Measurements from ENCODE around the gene ARAP1.
"Not testable (repeated sequence)": the region's sequence is repeated elsewhere in the genome, so short reads cannot be mapped to it uniquely, and the experiment has no call there.

Gene ARAP1

DNA sequence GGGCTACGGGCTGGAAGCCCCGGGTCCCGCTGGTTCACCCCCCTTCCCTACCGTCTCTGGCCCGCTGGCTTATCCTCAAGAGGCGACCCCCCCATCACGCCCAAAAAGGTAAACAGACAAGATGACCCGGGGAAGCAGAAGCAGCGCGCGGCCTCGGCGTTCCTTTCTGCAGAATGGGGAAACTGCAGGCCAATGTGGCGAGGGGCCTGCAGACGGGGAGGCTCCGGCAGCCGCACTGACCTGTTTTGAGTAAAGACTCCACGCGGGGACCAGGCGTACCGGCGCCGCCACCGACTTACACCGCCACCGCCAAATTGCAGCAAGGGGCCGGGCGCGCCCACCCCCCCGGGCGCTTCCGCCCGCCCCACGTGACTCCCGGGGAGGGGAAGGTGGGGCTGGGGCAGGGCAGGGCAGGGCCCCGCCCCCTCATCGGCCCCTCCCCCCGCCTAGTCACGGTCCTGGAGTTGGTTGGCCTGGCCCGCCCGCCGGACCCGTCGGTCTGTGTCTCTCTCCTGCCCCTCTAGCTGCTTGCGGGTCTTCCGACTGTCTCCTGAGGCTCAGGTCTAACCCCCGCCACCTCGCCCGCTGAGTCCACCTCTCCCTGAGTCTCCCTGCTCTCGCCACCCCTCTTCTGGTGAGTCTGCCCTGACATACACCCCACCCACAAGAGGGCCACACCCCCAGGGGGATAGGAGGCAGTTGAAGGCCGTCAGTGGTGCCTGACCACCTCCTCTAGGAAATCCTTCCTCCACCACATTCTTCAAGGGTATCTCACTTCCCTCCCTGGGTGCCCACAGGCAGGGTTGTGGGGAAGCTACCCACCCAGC is at the start of gene ARAP1:
Gene ARAP1 (minus strand): TSS at position 321 of the 827 bp plus-strand sequence. CDS start 25,280 bp downstream, outside the sequence.
- DNase-seq (ENCODE audit: low read depth in 2 of 2), result peak; percentile 54

DNA sequence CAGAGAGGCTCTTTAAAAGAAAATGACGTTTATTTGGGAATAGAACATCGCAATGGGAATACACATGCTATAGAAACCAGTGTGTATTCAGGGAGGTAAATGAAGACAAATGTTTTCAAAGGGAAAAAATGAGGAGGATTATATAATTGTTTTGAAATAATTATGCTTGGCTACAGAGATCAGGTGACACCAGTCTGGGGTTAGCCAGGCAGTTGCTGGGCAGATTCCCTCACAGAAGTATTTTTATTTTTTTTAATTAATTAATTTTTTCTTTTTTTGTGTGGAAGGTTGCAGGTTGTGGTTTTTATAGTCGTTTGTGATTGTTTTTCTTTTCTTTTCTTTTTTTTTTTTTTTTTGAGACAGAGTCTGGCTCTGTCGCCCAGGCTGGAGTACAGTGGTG is 47.2 kb upstream of the ARAP1 start:
- DNase-seq (ENCODE audit: low read depth in 2 of 2), result no peak

DNA sequence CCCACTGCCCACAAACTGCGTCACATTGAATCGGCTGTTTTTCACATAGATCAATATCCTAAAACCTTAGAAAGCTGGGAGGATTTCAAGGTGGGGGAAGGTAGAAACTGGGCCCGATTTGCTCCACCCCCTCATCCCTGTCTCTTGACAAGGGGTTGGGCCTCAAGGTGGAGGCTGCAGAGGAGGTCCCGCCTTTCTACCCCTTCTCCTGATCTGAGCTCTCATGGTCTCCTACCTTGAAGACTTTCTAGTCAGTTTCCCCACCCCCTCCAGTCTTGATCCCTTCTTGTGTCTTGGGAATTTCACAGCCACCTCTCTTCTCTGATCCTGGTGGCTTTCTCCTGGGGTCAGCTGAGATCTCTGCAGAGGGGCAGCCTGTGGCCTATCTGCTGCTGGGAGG is 46.2 kb upstream of the ARAP1 start:
- no peak for DNase-seq (ENCODE audit: low read depth in 2 of 2)

DNA sequence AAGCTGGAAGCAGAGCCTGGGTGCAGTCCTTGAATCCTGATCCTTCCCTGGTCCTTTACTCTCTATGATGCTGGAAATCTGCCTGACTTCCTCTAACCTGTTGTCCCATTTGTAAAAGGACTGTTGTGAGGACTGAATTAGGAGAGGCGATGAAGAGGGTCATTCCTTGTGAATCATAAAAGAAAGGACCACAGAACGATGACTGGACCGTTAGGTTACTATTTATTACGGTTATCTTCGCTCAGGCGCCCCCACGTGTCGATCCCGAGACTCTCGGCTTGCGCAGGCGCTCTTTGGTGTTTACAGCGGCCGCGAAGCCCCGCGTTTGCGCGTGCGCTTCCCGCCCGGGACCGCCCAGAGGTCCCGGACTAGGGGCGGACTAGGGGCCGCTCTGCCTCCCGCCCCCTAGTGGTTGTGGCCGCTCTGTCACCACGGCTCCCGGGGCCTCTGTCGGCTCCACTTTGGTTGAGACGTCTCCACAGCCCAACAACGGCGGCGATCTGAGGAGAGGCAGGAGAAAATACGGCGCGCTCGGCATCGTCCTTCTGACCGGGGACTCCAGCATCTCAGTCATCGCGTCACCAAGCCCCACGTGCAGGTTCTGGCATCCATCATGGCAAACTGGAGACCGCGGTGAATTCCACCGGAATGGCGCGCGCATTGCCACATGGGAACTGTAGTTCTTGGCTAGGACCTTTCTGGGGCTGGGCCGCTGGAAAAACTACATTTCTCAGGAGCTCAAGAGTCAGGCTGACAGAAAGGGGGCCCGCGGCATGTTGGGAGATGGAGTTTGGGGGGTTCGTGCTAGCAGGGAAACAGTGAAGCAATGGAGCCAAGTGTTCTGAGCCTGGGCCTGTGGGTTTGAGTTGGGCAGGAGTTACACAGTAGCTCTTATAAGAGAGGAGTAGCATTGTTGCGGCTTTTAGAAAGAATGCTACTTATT is 41.5 kb upstream of the ARAP1 start, which contains the start of gene STARD10:
Gene STARD10 (minus strand): TSS at position 623 of the 943 bp plus-strand sequence. CDS start 12,866 bp downstream, outside the sequence.
- peak; percentile 90 to 94 for DNase-seq (ENCODE audit: low read depth in 2 of 2)

DNA sequence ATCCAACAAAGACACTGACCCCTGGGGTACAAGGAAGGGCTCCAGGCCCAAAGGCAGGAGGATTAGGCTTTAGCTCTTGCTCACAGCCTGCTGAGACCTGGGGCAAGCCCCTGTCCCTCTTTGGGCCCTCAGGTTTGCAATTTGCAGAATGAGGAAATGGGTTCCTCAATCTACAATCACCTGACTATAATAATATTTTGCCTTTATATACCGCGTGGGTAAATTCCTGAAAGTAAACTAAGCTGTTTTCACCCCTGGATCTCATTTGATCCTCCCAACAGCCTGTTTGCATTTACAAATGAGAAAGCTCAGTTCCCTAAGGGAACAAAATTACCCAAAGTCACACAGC is 40.8 kb upstream of the ARAP1 start:
- no peak for DNase-seq (ENCODE audit: low read depth in 2 of 2)

DNA sequence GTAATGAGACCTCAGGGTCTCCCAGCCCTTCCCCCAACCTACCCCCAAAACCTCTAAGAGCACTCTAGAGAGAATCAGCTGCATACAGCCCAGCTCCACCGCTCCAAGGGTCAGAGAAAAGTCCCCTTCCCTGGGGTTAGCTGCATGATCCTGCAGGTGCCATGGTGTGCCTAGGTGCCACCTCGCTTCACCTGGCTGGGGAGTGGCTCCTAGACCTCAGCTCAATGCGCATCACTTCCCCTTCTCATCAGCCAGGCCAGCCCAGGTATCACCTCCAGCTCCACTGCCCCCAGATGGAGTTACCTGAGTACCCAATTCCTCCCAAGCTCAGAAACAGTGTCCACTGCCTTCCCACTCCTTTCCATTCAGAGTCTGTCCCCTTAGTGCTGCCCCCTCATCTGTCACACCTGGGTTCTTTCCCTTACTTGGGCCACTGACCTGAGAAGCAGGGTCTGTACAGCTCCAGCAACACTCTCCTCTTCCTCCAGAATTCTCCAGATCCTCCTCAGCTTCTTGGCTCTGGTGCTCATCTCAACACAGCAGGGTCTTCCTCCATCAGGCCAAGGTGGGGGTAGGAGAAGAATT is 40.3 kb upstream of the ARAP1 start:
- DNase-seq (ENCODE audit: low read depth in 2 of 2), result no peak

DNA sequence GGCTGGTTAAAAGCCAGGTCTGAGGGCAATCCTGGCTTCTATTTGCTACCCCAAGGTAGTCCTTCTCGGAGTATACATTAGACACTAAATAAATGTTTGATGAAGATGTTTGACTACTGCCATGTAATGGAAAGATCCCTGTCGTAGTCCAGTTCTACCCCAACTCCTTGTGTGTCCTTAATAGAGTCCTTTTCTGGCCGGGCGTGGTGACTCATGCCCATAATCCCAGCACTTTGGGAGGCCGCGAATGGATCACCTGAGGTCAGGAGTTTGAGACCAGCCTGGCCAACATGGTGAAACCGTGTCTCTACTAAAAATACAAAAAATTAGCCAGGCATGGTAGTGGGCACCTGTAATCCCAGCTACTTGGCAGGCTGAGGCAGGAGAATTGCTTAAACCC is 39.0 kb upstream of the ARAP1 start:
- DNase-seq (ENCODE audit: low read depth in 2 of 2), result not testable (repeated sequence)

DNA sequence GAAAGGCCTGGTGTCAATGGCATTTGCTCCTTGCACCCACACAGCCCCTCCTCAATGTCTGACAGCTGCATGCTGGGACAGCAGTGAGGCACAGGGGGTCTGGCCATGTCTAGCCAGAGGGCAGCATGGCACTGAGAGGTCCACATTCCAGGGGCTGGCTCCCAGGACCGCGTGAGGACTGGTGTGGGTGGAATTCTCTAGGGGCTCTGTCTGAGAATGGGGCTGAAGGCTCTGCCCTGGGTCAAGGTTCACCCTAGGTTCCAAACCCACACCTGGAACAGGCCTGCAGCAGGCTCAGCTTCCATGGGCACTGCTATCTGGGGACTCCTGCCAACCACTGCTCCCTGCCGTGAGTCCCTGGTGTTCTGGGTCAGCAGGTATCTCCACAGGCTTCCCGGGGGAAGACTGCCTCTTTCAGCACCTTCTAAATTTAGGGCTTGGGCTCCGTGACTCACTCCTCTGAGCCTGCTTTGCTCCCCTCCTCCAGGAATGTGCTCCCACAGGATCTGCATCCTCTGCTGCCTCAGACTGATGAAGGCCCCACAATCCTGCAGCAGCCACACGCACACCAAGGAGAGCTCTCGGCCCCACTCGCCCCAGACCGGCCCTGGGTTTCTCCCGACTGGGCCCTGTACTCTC is 37.4 kb upstream of the ARAP1 start:
- no peak for DNase-seq (ENCODE audit: low read depth in 2 of 2)

DNA sequence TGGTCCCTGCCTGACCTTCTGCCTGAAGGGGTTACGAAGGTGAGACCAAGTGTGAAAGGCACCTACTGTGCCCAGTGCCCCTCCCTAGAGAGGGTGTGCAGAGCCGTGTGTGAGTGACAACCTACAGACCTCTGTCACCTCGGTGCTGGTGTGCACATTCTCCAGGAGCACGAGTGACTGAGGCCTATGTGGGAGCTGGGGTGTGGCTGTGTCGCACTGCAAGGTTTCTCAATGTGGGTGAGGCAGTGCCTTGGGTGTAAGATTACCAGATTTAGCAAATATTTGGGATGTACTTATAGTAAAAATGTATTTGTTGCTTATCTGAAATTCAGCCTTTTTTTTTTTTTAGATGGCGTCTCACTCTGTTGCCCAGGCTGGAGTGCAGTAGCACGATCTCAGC is 36.0 kb upstream of the ARAP1 start:
- DNase-seq (ENCODE audit: low read depth in 2 of 2), result no peak

DNA sequence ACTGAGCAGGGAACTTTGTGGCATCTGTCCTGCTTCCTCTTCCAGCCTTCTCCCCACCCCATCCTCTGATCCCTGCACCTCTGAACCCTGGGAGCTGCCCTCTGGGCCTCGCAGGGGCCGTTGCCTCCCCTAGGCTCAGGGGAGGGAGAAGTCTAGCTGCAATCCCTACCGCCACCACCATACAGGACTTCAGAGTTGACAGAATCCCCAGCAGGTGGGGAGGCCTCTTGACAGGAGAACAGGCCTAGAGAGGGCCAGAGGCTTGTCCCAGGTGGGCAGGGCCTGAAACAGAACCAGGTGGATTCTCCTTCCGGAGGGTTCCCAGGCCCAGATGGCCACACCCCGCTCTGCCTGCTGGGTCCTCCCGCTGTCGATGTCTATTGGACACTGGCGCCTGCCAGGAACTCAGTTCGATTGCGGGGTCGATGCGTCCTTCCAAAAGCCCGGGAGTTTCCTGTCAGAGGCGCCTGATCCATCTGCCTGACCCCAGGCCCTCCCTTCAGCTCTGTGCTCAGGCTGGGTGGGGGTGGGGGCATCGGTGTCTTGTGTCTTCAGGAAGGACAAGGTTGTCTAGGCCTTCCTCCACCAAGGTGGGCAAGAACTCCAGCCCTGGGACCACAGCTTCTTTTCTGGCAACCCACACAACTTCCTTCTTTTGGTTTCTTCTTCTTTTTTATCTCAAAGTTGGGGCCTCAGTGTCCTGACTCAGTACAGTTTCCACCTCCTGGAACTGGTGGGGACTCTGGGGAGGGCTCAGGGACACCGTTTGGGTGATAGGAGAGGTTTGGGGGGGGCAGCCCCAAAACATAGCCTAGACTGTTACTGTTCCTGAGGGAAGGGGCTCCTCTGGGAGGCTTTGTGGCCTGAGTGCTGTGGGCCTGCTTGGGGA is 35.3 kb upstream of the ARAP1 start:
- no peak for DNase-seq (ENCODE audit: low read depth in 2 of 2)

DNA sequence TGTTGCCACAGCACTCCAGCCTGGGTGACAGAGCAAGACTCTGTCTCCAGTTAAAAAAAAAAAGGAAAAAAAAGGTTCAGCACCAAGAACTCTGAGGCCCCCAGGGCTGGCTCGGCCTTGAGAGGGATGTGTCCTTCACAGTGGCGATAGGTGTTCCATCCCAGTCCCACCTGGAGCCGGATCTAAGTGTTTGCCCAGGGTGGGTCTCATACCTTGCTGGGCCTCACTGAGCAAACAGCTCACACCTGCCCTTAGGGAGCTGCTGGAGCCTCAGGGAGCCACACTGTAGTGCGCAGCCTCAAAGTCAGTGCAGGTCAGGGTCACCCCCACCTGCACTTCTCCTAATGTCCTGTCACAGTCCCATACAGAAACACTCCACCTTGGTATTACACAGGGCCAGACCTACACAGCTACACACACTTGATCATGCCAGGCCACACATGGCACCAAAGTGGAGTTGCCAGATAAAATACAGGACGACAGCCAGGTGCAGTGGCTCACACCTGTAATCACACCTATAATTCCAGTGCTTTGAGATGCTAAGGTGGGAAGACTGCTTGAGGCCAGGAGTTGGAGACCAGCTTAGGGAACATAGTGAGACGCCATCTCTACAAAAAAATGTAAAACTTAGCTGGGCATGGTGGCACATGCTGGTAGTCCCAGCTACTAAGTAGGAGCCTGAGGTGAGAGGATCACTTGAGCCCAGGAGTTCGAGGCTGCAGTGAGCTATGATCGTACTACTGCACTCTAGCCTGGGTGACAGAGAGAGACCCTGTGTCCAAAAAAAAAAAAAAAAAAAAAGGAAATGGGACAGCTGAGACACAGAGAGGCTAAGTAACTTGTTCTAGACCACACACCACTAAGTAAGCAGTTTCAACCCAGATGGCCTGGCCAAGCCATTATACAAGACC is 34.4 kb upstream of the ARAP1 start:
- no peak for DNase-seq (ENCODE audit: low read depth in 2 of 2)

DNA sequence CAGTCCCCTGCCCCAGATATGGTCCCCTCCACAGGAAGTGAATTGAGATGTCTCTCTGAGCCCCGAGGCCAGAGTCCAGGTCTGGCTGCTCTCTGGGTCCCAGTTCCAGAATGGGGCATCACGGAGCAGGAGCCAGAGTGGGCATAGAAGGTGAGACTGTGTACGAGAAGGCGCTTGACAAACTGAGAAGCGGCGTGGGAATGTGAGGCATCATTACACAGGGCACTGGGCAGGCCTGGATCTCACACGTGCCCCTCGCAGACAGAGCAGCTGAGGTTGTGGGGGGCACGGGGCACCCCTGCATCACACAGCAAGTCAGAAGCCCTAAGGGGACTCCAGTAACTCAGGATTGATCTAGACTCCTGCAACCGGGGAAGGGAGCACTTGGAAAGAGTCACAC is 32.5 kb upstream of the ARAP1 start:
- no peak for DNase-seq (ENCODE audit: low read depth in 2 of 2)

DNA sequence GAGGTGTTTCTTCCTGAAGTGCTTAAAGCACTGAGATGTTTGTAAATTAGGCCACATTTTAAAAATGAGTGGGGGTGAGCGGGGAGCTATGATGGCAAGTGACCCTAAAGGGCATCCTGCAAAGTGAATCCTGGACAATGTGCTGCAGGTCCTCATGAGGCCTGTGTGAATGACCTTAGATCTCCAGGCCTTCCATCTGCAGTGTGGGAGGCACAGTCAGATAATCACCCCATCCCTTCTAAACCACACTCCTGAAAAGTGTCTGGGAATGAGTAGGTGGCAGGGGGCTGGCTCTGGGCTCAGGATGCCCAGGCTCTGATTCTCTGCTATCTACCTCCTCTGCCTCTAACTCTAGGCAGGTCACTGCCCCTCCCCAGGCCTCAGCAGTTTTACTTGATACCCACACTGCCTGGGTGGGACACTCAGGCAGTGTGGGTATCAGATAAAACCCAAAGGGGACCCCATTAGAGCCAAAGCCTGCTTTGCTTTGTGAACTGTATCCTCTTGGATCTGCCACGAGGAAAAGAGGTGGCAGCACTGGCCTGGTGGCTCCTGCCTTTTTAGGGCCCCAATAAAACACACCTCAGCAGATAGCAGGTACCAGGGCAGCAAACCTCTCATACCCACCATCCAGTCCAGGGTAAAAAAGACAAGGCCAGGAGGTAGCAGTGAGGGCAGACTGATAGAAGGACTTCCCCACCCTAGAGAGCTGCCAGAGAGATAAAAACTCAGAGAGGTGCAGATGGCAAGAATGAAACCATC is 31.1 kb upstream of the ARAP1 start:
- no peak for DNase-seq (ENCODE audit: low read depth in 2 of 2)

DNA sequence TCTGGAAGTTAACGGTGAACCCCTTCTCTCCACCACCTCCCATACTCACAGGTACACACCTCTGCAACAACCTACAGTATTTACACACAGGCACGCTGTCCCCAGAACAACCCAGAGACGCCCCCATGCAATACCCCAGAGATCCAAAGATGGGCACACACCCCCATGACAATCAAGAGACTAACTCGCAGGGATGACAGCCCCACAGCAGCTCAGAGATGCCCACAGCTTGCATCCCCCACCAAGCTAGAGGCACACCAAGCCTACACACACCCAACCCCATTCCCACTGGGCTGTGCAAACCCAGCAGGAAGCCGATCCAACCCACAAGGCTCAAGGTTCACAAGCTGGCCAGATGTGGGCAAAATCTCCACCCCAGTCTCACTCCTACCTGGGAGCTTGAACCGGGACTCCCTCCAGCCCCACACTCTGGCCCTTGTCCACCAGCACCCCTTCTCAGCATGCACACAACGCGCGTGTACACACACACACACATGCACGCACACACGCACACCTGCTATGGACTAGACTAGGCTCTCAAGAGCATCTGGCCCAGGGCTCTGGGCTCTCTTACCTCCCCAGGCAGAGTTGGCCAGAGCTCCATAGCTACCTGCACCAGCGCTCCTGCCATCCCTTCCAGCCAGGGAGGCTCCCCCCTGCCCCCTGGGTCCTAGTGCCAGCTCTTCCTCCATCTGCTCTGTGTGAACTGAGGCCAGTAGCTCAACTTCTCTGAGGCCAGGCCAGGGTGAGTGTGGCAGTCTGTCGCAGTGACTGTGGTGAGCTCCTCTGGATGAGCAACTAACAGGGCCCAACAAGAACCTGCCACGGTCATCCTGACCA is 30.1 kb upstream of the ARAP1 start:
- DNase-seq (ENCODE audit: low read depth in 2 of 2), result no peak

DNA sequence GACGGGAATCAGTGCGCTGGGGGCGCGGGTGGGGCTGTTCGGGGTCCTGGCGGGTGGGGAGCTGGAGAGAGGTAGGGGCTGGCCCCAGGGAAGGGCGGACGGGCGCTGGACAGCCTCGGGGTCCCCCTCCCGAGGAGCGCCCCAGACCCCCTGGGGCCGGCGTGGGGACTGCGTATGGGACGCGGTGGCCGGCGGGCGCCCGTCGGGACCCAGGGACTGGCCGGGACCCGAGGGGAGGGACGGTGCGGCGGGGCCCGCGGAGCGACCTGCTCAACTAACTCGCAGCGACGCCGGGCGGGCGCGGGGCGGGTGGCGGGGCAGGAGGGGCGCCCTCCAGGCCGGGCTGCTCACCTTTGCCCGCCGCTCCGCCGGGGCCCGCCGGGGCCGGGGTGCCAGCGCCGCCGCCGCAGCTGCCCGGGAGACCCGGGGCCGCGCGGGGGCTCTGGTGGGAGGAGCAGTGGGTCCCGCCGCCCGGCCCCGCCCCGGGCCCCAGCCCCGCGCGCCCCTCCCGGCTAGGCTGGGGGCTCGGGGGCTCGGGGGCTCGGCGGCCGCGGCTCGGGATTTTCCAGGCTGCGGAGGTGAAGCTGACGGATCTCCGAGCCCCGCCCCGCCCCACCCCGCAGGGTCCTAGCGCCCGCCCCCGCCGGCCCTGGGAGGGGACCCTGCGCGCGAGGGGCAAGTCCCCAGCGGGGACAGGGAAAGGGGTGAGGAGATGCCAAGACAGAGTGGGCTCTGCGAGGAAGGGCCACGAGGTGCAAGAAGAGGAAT is 29.3 kb upstream of the ARAP1 start:
- DNase-seq (ENCODE audit: low read depth in 2 of 2), result peak; percentile 33 to 40

DNA sequence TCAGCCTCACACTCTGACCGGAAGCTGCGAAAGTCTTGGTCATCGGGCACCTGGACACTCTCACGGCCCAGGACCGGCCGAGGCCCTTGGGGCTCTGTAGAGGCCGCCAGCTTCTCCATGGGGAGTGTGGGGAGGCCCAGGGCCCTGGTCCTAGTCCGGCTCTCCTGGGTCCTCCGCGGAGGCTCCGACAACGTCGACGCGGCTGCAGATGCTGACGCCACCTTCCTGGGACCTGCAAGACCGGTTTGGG is 28.8 kb upstream of the ARAP1 start:
- no peak for DNase-seq (ENCODE audit: low read depth in 2 of 2)

DNA sequence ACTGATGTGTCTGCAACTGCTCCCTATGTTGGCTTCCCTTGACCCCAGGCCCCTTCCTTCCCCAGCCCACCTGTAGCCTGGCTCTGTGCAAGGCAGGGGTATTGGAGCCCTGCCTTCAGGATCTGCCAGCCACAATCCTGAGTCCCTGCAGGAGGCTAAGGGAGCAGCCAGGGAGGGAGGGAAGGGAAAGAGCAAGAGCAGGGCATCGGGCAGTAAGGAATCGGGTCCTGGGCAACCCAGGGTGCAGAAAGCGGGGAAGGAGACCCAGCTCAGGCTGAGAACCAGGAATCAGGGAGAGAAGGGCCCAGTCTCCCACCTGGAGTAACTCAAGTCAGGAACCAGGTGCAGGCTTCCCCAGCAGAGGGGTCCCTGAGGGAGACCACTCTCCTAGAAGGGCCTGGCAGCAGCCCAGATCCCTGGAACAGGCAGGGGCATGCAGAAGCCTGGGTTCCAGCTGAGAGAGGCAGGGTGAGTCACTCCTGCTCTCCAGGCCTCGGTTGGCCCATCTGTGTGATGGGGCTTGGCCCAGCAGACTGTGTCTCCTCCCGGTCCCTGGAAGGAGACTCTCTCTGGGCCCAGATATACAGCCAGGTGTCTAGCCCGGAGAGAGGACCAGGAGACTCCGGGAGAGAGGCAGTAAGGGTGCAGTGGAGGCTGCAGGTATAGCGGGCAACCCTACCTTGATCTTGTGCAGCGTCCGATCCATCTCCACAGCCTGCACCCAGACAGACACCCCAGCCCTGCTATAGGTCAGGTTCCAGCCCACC is 28.3 kb upstream of the ARAP1 start:
- DNase-seq (ENCODE audit: low read depth in 2 of 2), result no peak

All from activated CD4-positive, alpha-beta T cell treated with anti-CD3 and anti-CD28 coated beads for 24 hours (primary cell).